RWPE1 (cell line): Measurements from ENCODE around the gene ANKRD31.
A peak's percentile ranks its signal among the peaks of the same experiment; 100 is the strongest.
"Not testable (repeated sequence)": the region's sequence is repeated elsewhere in the genome, so short reads cannot be mapped to it uniquely, and the experiment has no call there.

Experiments used
- CTCF ChIA-PET: fragments of 350-600 bp; sonication (Branson Sonifier 250); formaldehyde crosslinking; extraction: SDS; loops from one replicate; lab custom pipeline; 2021; lab: Yijun Ruan, JAX
- POLR2A ChIA-PET: fragments of 400-600 bp; formaldehyde crosslinking; extraction: SDS; loops from one replicate; lab custom pipeline; 2020; ENCODE audit warnings: antibody characterized with exemption; ENCODE audit not compliant: low non-redundant PET; lab: Yijun Ruan, JAX
- DNase-seq: peaks from one replicate; pipeline ENCODE4 v3.0.0; 2012; ENCODE audit warnings: low spot score
- H3K27ac ChIP-seq: fragments of 450-650 bp; 2 replicates; pipeline ENCODE4 v1.5.1; 2017
- CTCF ChIP-seq: fragments of 450-650 bp; conservative IDR thresholded peaks from 2 replicates; pipeline ENCODE4 v1.5.1; 2017; ENCODE audit warnings: low read depth, mild to moderate bottlenecking

The ANKRD31 gene

GRCh38 chr5:75260708-75261107, 24.0 kb upstream of the ANKRD31 start:
- H3K27ac ChIP-seq: no peak overlapping the region
- CTCF ChIA-PET: interaction anchor here (0.6 to 1.0 kb wide), 2 partner anchors 32 to 76 kb away, joined by 3 to 4 read pairs; partner anchors contain the start of gene HMGCR
- POLR2A ChIA-PET: no interaction called here

GRCh38 chr5:75250452-75250851, 13.8 kb upstream of the ANKRD31 start:
- H3K27ac ChIP-seq, CTCF ChIA-PET, POLR2A ChIA-PET: not testable (repeated sequence)

More at GRCh38 chr5:75260708-75261107, 24.0 kb upstream of the ANKRD31 start:
- DNase-seq: no peak
- TF ChIP-seq CTCF: no peak

GRCh38 chr5:75245023-75245422, 8.3 kb upstream of the ANKRD31 start:
- ChIA-PET POLR2A (no interaction called here), CTCF (interaction anchor here (0.7 kb wide), 1 partner anchor 573 kb away, joined by 3 read pairs; no protein-coding TSS in a partner anchor)
- no peak for TF ChIP-seq CTCF
- no peak for DNase-seq
- H3K27ac ChIP-seq: no peak overlapping the region

More at GRCh38 chr5:75250452-75250851, 13.8 kb upstream of the ANKRD31 start:
- not testable (repeated sequence) for DNase-seq

GRCh38 chr5:75243510-75243909, 6.8 kb upstream of the ANKRD31 start:
- DNase-seq: no peak
- ChIA-PET CTCF (interaction anchor here (0.6 kb wide), 1 partner anchor 287 kb away, joined by 4 read pairs; no protein-coding TSS in a partner anchor), POLR2A (no interaction called here)
- no peak for TF ChIP-seq CTCF
- H3K27ac ChIP-seq: no peak overlapping the region

- H3K27ac ChIP-seq: no peak overlapping the region
- ChIA-PET CTCF (interaction anchor here (0.6 kb wide), 1 partner anchor 286 kb away, joined by 4 read pairs; no protein-coding TSS in a partner anchor), POLR2A (no interaction called here)
- TF ChIP-seq CTCF: no peak
- peak; percentile 70 for DNase-seq
Measured at GRCh38 chr5:75243100-75243499, 6.4 kb upstream of the ANKRD31 start.

GRCh38 chr5:75242067-75242466, 5.4 kb upstream of the ANKRD31 start:
- POLR2A ChIA-PET: no interaction called here
- CTCF ChIA-PET: no interaction called here
- H3K27ac ChIP-seq: no peak overlapping the region
- no peak for TF ChIP-seq CTCF
- DNase-seq: no peak

GRCh38 chr5:75239681-75240080, 3.0 kb upstream of the ANKRD31 start:
- ChIA-PET CTCF (interaction anchor here (0.7 to 2.0 kb wide), 2 partner anchors 25 to 288 kb away, joined by 3 to 4 read pairs; no protein-coding TSS in a partner anchor), POLR2A (no interaction called here)
- H3K27ac ChIP-seq: no peak overlapping the region
- DNase-seq: peak; percentile 90
- no peak for TF ChIP-seq CTCF
